Body of pancreas (tissue), 4 donors: Measurements from ENCODE around the gene KBTBD12. TPM values are rescaled to one million over a fixed set of nuclear protein-coding genes. Genes with fewer than 3 reads are reported as not detected.

ENCODE experiments used
- ATAC-seq: fragments of 150-250 bp; one replicate; pipeline ENCODE4 v1.9.1; 2016
- DNase-seq, 4 donors: peaks; one replicate each; pipeline ENCODE4 v3.0.0-alpha.2; 2019
- H3K27ac ChIP-seq, 4 donors: fragments of 200-600 bp; sonication (generic); 1 replicate in 3 of 4; 2 replicates in 1 of 4; pipeline versions ENCODE4 v1.5.1 to v1.6.1; 2016 to 2019; ENCODE audit warnings: mild to moderate bottlenecking in 1 of 4, mixed read lengths in 1 of 4, moderate library complexity in 1 of 4
- H3K27me3 ChIP-seq, 2 donors: fragments of 200-600 bp; sonication (generic); one replicate each; pipeline ENCODE4 v1.6.0; 2016; ENCODE audit warnings: mild to moderate bottlenecking in 1 of 2
- H3K36me3 ChIP-seq, 2 donors: fragments of 200-600 bp; sonication (generic); replicated peaks in 1 of 2; 2 replicates each; pipeline ENCODE4 v1.5.1; 2016; ENCODE audit warnings: low read depth in 2 of 2; ENCODE audit not compliant: insufficient read depth in 1 of 2
- H3K4me1 ChIP-seq: fragments of 200-600 bp; sonication (generic); one replicate; pipeline ENCODE4 v1.6.0; 2016
- H3K4me3 ChIP-seq, 2 donors: fragments of 200-600 bp; sonication (generic); 1 replicate in 1 of 2; 2 replicates in 1 of 2; pipeline ENCODE4 v1.5.1; 2016 to 2019
- H3K9me3 ChIP-seq, 3 donors: fragments of 200-600 bp; sonication (generic); 1 replicate in 2 of 3; 2 replicates in 1 of 3; pipeline ENCODE4 v1.5.1; 2016
- CTCF ChIP-seq, 7 experiments: fragments of 450-650 bp in 4 of 7; fragments of 200-600 bp in 3 of 7; sonication (generic) in 3 of 7; IDR thresholded peaks; one replicate each; pipeline ENCODE4 v1.5.1; 2016 to 2019; ENCODE audit warnings: antibody characterized with exemption in 7 of 7
- POLR2A ChIP-seq, 3 donors: fragments of 450-650 bp; IDR thresholded peaks; one replicate each; pipeline ENCODE4 v1.6.1; 2016; ENCODE audit warnings: antibody characterized with exemption in 3 of 3, mild to moderate bottlenecking in 2 of 3
- WGBS, 2 donors: methylation state at CpG; one replicate each; pipeline ENCODE4 v1.1.5; 2017; 5-methylcytosine and 5-hydroxymethylcytosine counted together
- intact Hi-C: fragments of 100-400 bp; cut with DNase I; formaldehyde crosslinking; loops from one replicate; pipeline ENCODE4 v1.15.1; 2023
- total RNA-seq, 2 donors: library from RNA; depleted of rRNA; stranded (reverse); fragments of >200 nt; gene quantifications; one replicate each; pipeline ENCODE4 v1.1.0, GENCODE V29; 2016

KBTBD12 gene
- total RNA-seq, 2 donors from 2014 or later, result 2.0 to 3.4 TPM

DNA sequence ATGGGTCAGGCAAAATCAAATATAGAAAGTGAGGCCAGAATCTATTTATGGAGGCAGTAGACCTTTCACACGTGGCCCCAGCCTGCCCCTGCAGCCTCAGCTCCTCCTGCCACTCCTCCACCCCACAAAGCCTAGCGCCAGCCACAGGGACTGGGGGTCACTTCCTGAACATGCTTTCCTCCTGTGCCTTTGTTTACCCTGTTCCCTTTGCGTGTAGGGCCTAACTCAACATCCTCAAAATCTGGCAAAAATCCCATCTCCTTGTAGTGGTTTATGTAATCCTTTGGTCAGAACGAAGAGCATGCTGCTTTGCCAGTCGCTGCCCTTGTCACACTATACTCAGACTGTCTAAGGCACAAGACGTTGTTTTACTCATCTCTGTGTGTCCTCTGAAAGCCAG is 39.6 kb downstream of the KBTBD12 start:
- ATAC-seq, result no peak
- intact Hi-C loops, result loop anchor here (5.0 kb wide), 1 partner anchor 97 kb away; no protein-coding TSS in a partner anchor

DNA sequence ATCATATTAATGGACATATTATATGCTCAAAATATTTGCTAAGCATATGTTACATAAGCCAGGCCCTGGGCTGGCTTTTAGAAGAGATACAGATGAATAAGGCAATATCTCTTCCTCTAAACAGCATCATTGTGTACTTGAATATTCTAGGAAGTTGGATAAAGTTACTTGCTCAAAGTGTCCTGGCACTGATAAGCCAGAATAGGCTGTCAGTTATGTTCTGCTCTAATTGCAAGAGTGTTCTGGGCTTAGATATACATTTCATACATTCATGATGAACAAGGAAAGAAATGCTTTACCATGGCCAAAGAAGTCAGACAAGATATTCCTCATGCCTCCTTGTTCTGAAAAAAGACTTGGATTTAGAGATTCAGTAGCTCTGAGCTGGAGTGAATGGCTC is 40.7 kb downstream of the KBTBD12 start:
- intact Hi-C loops, result no loop called here
- Histone ChIP-seq H3K4me1 (peaks cover 5% of the 10 kb centered on the region), H3K4me3 (no peak overlapping the region), H3K27me3 (no peaks in the 10 kb centered on the region), H3K9me3 (no peaks in the 10 kb centered on the region), H3K27ac (no peak overlapping the region), H3K36me3 (no peaks in the 10 kb centered on the region)
- TF ChIP-seq CTCF (IDR thresholded peaks at IDR 0.05), result no peak
- TF ChIP-seq POLR2A (IDR thresholded peaks at IDR 0.05), result no peak
- DNase-seq, result no peak
- no peak for ATAC-seq

More for the DNA sequence above, 39.6 kb downstream of the KBTBD12 start:
- Histone ChIP-seq H3K4me3 (no peak overlapping the region), H3K4me1 (peaks cover 1% of the 10 kb centered on the region), H3K36me3 (no peaks in the 10 kb centered on the region), H3K27ac (no peak overlapping the region), H3K27me3 (no peaks in the 10 kb centered on the region), H3K9me3 (no peaks in the 10 kb centered on the region)
- WGBS, 2 donors, result 73 to 76% methylated on average over 6 of the region's 6 CpGs
- TF ChIP-seq CTCF (IDR thresholded peaks at IDR 0.05), result no peak
- no peak for TF ChIP-seq POLR2A (IDR thresholded peaks at IDR 0.05)
- DNase-seq, result no peak

DNA sequence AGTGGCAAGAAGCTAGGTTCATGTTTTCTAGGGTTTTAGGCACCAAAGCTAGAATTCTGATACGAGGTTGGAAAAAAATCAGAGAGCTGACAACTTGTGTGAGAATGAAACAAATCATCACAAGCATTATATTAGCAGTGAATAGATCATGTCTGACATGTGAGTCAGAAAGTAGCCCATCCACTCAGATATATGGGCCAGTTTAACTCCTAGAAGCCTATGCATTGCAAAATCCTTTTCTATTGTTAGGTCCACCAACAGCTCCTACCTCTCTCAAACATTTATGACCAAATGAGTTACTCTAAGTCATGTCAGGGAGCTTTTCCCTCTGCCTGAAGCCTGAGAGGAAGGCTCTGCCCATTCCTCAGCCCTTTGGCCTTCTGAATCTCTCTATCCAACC is 44.0 kb downstream of the KBTBD12 start:
- DNase-seq (no peak), ATAC-seq (no peak)
- peaks cover 5% of the 10 kb centered on the region for H3K4me1 ChIP-seq
- no peak overlapping the region for H3K4me3 ChIP-seq
- no peak for TF ChIP-seq POLR2A (IDR thresholded peaks at IDR 0.05)
- TF ChIP-seq CTCF (IDR thresholded peaks at IDR 0.05), result no peak
- no peak overlapping the region for H3K27ac ChIP-seq
- intact Hi-C loops, result no loop called here
- no peaks in the 10 kb centered on the region for H3K27me3 ChIP-seq
- WGBS, 2 donors, result 89 to 91% methylated on average over 1 of the region's 1 CpG
- H3K36me3 ChIP-seq, result no peaks in the 10 kb centered on the region
- H3K9me3 ChIP-seq, result no peaks in the 10 kb centered on the region

DNA sequence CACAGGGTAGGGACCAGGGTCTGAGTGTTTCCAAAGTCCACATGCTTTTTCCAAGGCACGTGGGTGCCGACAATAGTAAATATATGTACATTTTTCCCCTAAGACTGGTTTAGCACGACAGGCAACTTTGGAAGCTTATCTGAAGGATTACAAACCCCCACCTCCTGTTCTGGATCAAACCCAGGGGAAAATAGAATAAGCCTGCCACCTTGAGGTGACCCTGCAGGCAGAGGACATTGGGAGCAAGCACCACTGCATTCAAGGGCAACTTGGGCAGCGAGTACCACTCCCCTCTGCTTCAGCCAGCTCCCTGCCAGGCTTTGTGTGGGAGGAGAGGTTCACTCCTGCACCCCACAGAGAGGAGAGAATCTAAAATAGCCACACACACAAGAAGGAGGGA is 44.8 kb downstream of the KBTBD12 start:
- ATAC-seq, result peak; percentile 60
- TF ChIP-seq CTCF (IDR thresholded peaks at IDR 0.05) (peak in 6 of 7 experiments; percentile 30 to 66 (median 54)), POLR2A (IDR thresholded peaks at IDR 0.05) (no peak)
- WGBS, 2 donors, result 0 to 13% methylated on average over 4 of the region's 4 CpGs
- peaks cover 5% of the 10 kb centered on the region for H3K4me1 ChIP-seq
- no peaks in the 10 kb centered on the region for H3K9me3 ChIP-seq
- no peak overlapping the region for H3K27ac ChIP-seq
- no peak overlapping the region for H3K4me3 ChIP-seq
- intact Hi-C loops, result loop anchor here (10.0 kb wide), 1 partner anchor 305 kb away; no protein-coding TSS in a partner anchor
- no peaks in the 10 kb centered on the region for H3K36me3 ChIP-seq
- H3K27me3 ChIP-seq, result no peaks in the 10 kb centered on the region
- peak; percentile 37 to 59 (median 50) for DNase-seq

DNA sequence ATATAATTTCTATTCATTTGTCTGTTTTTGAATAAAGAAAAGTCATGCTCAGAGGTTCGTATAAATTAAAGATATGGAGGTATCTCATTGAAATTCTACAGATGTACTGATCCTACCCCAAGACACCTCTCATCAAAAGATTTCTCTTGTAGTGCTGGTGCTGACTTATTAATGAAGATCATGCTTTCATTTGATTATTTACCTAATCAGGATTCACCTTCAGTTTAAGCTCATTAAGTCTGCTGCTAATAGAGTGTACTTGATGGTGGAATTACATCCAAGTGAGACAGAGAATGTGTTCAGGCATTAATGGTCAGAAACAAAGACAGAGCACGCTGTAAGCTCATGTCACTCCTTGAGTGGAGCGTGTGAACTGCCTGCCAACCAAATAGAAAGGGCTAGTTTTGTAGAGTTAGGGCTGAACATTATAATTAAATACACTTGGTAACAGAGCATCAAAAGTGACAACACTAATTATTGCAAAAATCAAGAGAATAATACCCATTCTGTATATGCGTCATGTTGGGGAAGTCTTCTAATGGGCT is 45.5 kb downstream of the KBTBD12 start:
- H3K9me3 ChIP-seq, result no peaks in the 10 kb centered on the region
- H3K27ac ChIP-seq, result no peak overlapping the region
- DNase-seq, result no peak
- TF ChIP-seq POLR2A (IDR thresholded peaks at IDR 0.05) (no peak), CTCF (IDR thresholded peaks at IDR 0.05) (no peak)
- intact Hi-C loops, result loop anchor here (10.0 kb wide), 1 partner anchor 306 kb away; no protein-coding TSS in a partner anchor
- peaks cover 5% of the 10 kb centered on the region for H3K4me1 ChIP-seq
- no peaks in the 10 kb centered on the region for H3K36me3 ChIP-seq
- WGBS, 2 donors, result 85 to 90% methylated on average over 4 of the region's 4 CpGs
- H3K27me3 ChIP-seq, result no peaks in the 10 kb centered on the region
- ATAC-seq, result no peak
- H3K4me3 ChIP-seq, result no peak overlapping the region
